GM20000 (cell line): ENCODE results near the gene CALN1.

Experiments
- DNase-seq: peaks from one replicate; pipeline ENCODE4 v3.0.0; 2012; ENCODE audit warnings: low spot score
- TF ChIP-seq, protein P1 (sequence below): IDR thresholded peaks from 2 replicates; pipeline ENCODE4 v1.5.1; 2012; ENCODE audit warnings: mild to moderate bottlenecking, control low read depth; ENCODE audit errors: extremely low read depth, missing control alignments

CALN1 gene

DNA sequence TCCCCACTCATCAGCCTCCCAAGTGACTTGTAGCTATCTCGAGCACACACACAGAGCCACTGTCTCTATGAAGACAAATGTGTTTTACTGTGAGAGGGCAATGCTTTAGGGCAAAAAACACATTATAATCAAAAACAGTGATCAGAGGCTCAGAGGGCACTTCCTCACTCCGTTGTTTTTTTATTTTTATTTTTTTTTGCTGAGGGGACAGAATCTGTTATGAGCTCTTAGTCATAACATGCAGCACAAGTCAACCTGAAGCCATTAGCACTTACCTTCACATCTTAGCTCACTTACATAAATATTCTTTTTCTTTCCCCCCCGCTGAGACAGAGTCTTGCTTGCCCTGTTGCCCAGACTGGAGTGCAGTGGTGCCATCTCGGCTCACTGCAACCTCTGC lies 157.7 kb downstream of the CALN1 start:
- no peak for DNase-seq
- TF ChIP-seq, protein P1, sequence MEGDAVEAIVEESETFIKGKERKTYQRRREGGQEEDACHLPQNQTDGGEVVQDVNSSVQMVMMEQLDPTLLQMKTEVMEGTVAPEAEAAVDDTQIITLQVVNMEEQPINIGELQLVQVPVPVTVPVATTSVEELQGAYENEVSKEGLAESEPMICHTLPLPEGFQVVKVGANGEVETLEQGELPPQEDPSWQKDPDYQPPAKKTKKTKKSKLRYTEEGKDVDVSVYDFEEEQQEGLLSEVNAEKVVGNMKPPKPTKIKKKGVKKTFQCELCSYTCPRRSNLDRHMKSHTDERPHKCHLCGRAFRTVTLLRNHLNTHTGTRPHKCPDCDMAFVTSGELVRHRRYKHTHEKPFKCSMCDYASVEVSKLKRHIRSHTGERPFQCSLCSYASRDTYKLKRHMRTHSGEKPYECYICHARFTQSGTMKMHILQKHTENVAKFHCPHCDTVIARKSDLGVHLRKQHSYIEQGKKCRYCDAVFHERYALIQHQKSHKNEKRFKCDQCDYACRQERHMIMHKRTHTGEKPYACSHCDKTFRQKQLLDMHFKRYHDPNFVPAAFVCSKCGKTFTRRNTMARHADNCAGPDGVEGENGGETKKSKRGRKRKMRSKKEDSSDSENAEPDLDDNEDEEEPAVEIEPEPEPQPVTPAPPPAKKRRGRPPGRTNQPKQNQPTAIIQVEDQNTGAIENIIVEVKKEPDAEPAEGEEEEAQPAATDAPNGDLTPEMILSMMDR: no peak

GRCh38 chr7:72249106-72249505 lies 163.0 kb downstream of the CALN1 start:
- TF ChIP-seq, protein P1: no peak
- DNase-seq: no peak

GRCh38 chr7:72244826-72245398 lies 167.2 kb downstream of the CALN1 start:
- DNase-seq: no peak
- TF ChIP-seq, protein P1: no peak

DNA sequence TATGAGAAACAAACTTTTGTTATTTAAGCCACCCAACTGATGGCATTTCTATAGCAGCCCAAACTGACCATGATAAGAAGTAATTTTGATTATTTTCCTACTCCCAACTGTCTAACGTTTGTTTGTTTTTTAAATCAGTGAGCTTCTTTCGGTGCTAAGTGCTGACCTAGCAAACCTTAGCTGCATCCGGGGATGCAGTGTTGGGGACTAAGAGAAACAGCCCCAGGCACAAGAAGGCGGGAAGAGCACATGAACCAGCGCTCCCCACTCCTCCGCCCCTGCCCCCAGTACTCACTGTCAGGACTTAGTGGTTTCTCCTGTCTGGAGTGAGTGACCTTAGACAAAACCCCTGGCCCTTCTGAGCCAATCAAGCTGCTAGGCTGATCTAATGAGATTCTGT lies 168.8 kb downstream of the CALN1 start:
- no peak for DNase-seq
- TF ChIP-seq, protein P1: no peak

- TF ChIP-seq, protein P1: no peak
- no peak for DNase-seq
These were observed 176.8 kb downstream of the CALN1 start for GRCh38 chr7:72235351-72235750.

DNA sequence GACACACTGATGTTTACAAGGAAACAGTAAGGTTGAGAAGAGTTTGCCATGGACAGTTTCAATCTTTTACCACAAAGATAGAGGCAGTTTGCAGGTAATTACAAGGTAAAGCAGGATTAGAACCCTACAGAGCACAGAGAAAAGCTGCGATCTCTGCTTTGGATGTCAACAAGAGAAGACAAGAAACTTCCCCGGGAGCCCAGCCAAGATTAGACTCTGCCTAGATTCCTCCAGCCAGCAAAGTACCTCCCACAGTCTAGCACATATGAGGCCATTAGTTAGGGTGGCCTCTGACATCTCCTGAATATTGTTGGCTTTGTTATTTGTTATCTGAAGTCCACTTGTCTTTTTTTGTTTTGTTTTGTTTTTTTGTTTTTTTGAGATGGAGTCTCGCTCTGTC lies 178.1 kb downstream of the CALN1 start:
- TF ChIP-seq, protein P1: no peak
- DNase-seq: no peak

- TF ChIP-seq, protein P1: no peak
- DNase-seq: no peak
These were observed 181.9 kb downstream of the CALN1 start for GRCh38 chr7:72230281-72230680.
